Measurements from ENCODE around the gene AKAP13.

GRCh38 chr15:85545752-85546151 lies 165.3 kb downstream of the AKAP13 start:
- no peak for TF ChIP-seq CTCF (IDR thresholded peaks at IDR 0.05; ENCODE audit: insufficient read depth, low read length, poor library complexity, severe bottlenecking)
- TF ChIP-seq EZH2phosphoT487 (conservative IDR thresholded peaks at IDR 0.05; ENCODE audit: low read length) = no peak

Data from SU-DHL-6 (cell line).